LNCaP clone FGC (cell line): ENCODE measurements around the gene LTB.

ENCODE experiments used
- DNase-seq: peaks from one replicate; pipeline ENCODE4 v3.0.0-alpha.2; 2011; ENCODE audit warnings: low read depth
- H3K4me3 ChIP-seq: 2 replicates; pipeline ENCODE4 v1.5.1; 2011; ENCODE audit warnings: mild to moderate bottlenecking, low read depth, low read length, control low read depth
- CTCF ChIP-seq: IDR thresholded peaks from 2 replicates; pipeline ENCODE4 v1.5.1; 2012; ENCODE audit warnings: mild to moderate bottlenecking; ENCODE audit not compliant: control insufficient read depth, insufficient read depth; ENCODE audit errors: extremely low read depth

LTB gene

DNA sequence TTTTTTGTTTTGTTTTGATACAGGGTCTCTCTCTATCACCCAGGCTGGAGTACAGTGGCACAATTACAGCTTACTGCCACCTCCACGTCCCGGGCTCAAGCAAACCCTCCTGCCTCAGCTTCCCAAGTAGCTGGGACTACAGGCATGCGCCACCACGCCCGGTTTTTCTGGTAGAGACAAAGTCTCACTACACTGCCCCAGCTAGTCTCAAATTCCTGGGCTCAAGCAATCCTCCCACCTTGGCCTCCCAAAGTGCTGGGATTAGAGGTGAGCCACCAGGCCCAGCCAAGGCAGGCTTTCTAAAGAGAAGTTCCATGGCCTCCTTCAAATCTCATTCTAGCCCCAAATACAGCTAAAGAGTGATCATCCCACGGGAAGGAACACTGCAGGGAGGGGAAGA is 48.2 kb downstream of the LTB start:
- TF ChIP-seq CTCF: no peak
- no peak overlapping the region for H3K4me3 ChIP-seq
- DNase-seq: no peak

GRCh38 chr6:31533455-31533841 is 48.8 kb downstream of the LTB start:
- no peak overlapping the region for H3K4me3 ChIP-seq
- no peak for TF ChIP-seq CTCF
- no peak for DNase-seq

DNA sequence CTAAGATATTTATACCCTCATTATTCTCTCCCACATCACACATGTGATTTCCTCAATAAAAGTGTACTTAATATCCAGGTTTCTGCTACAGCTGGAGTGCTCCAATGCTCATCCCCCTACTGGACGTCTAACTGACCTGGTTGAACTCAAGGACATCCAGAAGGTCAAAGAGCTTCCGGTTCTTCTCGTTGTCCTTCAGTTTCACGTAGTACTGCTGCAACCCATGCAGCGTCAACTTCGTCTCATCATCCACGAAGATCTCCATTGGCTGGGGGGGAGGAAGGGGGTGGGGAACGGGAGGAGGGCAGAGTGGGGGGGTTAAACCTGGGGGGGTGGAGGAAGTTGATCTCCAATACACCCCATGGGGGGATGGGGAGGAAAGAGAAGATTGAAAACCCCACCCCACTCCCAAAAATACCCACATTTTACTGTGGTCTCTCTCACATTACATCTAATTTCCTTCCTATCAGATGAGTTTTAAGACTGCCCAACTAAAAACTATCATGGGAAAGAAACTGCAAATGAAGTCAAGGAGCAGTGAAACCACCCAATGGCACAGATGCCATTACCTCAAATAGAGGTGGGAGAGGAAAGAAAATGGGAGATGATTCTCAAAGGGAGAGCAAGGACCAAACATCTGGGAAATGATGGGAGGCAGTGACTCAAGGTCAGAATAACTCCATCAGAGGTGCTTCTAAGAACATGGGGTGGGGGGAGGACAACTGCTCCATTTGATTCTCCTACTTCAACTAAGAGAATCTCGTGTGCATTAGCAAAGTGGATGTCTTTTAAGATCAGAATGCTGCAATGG is 49.4 kb downstream of the LTB start:
- H3K4me3 ChIP-seq: no peak overlapping the region
- TF ChIP-seq CTCF: no peak
- DNase-seq: no peak

GRCh38 chr6:31531771-31532643 is 50.2 kb downstream of the LTB start:
- no peak overlapping the region for H3K4me3 ChIP-seq
- no peak for TF ChIP-seq CTCF
- no peak for DNase-seq

GRCh38 chr6:31531162-31531561 is 51.1 kb downstream of the LTB start:
- no peak overlapping the region for H3K4me3 ChIP-seq
- DNase-seq: no peak
- TF ChIP-seq CTCF: no peak

DNA sequence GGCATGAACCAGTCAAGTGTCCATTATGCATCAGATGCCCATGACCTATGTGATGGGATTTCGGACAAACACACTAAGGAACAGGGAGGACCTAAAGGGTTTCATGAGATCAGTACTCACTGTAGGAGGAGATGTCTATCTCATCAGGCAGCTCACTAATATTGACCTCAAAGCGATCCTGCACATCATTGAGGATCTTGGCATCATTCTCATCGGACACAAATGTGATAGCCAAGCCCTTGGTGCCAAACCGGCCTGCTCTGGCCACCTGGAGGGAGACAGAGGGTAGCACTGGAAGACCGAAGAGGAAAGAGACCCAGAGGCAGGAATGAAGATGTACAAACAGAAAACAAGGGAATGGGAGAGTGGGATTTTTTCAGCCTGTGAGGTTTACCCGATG is 51.6 kb downstream of the LTB start:
- DNase-seq: no peak
- no peak for TF ChIP-seq CTCF
- no peak overlapping the region for H3K4me3 ChIP-seq
